HuH-7 (cell line): Measurements from ENCODE around the gene PAM.
"Not testable (repeated sequence)": the region's sequence is repeated elsewhere in the genome, so short reads cannot be mapped to it uniquely, and the experiment has no call there.

ENCODE experiments used
- DNase-seq: peaks from one replicate; pipeline ENCODE4 v3.0.0; 2011; ENCODE audit warnings: low spot score

The PAM gene

GRCh38 chr5:102946414-102946813 is 191.3 kb downstream of the PAM start:
- no peak for DNase-seq

DNA sequence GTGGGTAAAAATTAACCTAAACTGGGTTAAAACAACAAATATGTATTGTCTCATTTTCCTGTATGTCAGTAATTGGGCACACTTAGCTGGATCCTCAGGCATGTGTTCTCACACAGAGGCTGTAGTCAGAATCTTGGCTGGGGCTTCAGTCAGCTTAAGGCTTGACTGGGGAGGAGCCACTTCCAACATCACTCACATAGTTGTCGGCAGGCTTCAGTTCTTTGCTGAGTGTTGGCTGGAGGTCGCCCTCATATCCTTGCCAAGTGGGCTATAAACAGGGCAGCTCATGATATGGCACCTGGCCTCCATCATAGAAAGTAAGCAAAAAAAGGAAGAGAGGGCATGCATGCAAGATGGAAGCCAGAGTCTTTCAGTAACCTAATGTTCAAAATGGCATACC is 191.9 kb downstream of the PAM start:
- no peak for DNase-seq

DNA sequence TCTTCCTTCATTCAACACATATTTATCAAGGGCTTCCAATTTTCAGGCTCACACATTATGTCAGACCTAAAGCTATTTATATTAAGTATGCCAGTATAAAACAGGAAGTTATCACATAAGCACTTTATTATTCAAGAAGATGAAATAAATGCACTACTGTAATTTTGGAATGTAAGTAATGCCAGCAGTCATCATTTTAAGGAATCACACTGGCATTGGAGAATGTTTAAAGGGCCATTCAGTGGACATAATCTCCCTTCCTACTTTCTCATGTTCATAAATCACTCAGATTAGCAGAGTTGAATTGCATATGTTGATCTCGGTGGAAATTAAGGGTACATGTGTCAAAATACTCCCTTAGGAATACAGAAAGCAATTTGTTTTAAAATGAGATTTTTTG is 200.4 kb downstream of the PAM start:
- no peak for DNase-seq

- DNase-seq, result no peak
Measured at GRCh38 chr5:102956599-102956998, 201.5 kb downstream of the PAM start.

GRCh38 chr5:102957141-102957540 is 202.0 kb downstream of the PAM start:
- no peak for DNase-seq

GRCh38 chr5:102958481-102959011 is 203.4 kb downstream of the PAM start:
- DNase-seq, result no peak

GRCh38 chr5:102959055-102959454 is 203.9 kb downstream of the PAM start:
- no peak for DNase-seq

DNA sequence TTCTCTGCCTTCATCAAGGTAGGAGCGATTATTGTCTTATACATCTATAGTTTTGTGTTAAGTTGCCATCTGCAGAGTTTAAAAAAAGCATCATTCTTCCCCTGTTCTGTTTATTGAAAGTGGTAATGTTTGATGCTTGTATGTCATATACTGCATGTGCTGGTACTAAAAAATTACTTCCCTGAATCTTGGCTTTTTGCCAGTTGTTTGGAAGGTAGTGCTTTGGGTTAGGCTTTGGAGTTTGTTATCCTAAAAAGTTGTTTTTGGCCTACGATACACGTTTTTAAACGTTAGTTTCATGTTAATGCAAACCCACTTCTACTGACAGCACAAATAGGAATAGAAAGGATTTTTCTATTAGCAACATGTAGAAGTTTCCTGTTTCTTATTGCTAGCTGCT is 206.6 kb downstream of the PAM start:
- DNase-seq, result no peak

GRCh38 chr5:102965653-102966052 is 210.5 kb downstream of the PAM start:
- no peak for DNase-seq

DNA sequence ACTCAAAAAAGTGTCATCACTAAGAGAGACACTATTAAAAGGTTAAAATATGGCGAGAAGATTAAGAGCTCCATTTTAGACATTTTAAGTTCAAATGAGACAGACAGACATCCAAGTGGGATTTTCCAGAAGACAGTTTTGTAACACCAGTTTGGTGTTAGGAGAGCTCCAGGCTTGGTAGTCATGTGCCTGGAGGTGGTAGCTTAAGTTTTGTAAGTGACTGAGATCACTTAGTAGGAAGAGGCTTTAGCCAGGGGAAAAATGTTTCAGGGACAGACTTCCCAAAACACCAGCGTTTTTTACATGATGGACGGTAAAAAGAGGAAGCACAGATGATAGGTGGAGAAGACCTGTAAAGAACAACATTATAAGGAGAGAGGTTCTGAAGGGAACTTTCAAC is 214.5 kb downstream of the PAM start:
- no peak for DNase-seq

GRCh38 chr5:102971676-102972293 is 216.7 kb downstream of the PAM start:
- DNase-seq, result peak; percentile 5

DNA sequence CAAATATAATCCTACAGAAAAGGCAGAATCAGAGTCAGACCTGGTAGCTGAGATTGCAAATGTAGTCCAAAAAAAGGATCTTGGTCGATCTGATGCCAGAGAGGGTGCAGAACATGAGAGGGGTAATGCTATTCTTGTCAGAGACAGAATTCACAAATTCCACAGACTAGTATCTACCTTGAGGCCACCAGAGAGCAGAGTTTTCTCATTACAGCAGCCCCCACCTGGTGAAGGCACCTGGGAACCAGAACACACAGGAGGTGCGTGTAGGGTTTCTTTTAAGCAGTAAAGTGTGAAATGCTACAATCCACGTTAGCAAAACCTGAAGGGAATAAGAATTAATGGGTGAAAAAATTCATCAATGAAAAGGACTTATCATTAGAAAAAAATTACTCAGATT is 219.1 kb downstream of the PAM start:
- no peak for DNase-seq

GRCh38 chr5:102975045-102975444 is 219.9 kb downstream of the PAM start:
- no peak for DNase-seq

GRCh38 chr5:102975457-102976182 is 220.5 kb downstream of the PAM start:
- no peak for DNase-seq

- DNase-seq, result no peak
Measured at GRCh38 chr5:102981957-102982635, 227.0 kb downstream of the PAM start.

GRCh38 chr5:102986074-102986473 is 231.0 kb downstream of the PAM start:
- DNase-seq, result no peak

DNA sequence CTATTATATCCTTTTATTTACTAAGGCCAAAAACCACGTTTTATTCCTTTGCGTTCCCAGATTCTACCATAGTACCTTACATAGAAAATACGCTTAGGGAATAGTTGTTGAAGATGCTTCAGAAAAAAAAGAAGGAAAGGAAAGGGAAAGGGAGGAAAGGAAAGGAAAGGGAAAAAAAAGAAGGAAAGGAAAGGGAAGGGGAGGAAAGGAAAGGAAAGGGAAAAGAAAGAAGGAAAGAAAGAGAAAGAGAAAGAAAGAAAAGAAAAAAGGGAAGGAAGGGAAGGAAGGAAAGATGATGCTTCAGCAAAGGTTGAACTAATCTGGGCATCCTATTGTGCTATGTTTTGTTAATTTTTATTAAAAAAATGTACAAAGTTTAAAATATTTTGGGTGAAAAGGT is 233.4 kb downstream of the PAM start:
- no peak for DNase-seq

- no peak for DNase-seq
Measured at GRCh38 chr5:102991802-102992201, 236.7 kb downstream of the PAM start.

- no peak for DNase-seq
Measured at GRCh38 chr5:102996011-102996575, 241.0 kb downstream of the PAM start.

- DNase-seq, result no peak
Measured at GRCh38 chr5:102998224-102998623, 243.1 kb downstream of the PAM start.

GRCh38 chr5:102999191-102999590 is 244.1 kb downstream of the PAM start:
- no peak for DNase-seq

DNA sequence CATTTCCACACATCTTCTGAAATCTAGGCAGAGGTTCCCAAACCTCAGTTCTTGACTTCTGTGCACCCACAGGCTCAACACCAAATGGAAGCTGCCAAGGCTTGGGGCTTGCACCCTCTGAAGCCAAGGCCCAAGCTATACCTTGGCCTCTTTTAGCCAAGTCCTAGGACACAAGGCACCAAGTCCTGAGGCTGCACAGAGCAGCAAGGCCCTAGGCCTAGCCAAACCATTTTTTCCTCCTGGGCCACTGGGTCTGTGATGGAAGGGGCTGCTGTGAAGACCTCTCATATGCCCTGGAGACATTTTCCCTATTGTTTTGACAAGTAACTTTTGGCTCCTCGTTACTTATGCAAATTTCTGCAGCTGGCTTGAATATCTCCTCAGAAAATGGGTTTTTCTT is 244.5 kb downstream of the PAM start:
- not testable (repeated sequence) for DNase-seq

- no peak for DNase-seq
Measured at GRCh38 chr5:103000089-103000488, 245.0 kb downstream of the PAM start.
